HUES48 (cell line): ENCODE data around the gene TAPT1.

Experiments
- H3K27ac ChIP-seq: one replicate; pipeline ENCODE4 v1.7.0; 2013; ENCODE audit warnings: low read depth, low read length, inconsistent platforms
- H3K27me3 ChIP-seq: 2 replicates; pipeline ENCODE4 v1.6.1; 2013; ENCODE audit warnings: mild to moderate bottlenecking, low read length; ENCODE audit not compliant: control insufficient read depth, insufficient read depth
- H3K36me3 ChIP-seq: 2 replicates; pipeline ENCODE4 v1.6.1; 2013; ENCODE audit warnings: low read length; ENCODE audit not compliant: control insufficient read depth, insufficient read depth
- H3K4me1 ChIP-seq: 2 replicates; pipeline ENCODE4 v1.6.1; 2013; ENCODE audit warnings: mild to moderate bottlenecking, low read length; ENCODE audit not compliant: control insufficient read depth, insufficient read depth
- H3K4me3 ChIP-seq: 2 replicates; pipeline ENCODE4 v1.5.1; 2013; ENCODE audit warnings: mild to moderate bottlenecking, low read depth, low read length
- H3K9ac ChIP-seq: 2 replicates; pipeline ENCODE4 v1.6.1; 2013; ENCODE audit warnings: mild to moderate bottlenecking, low read depth, low read length, moderate library complexity
- H3K9me3 ChIP-seq: 2 replicates; pipeline ENCODE4 v1.6.1; 2013; ENCODE audit warnings: low read length; ENCODE audit not compliant: control insufficient read depth, insufficient read depth

Gene TAPT1

GRCh38 chr4:16245241-16245640, 19.0 kb upstream of the TAPT1 start:
- Histone ChIP-seq H3K27ac (no peak overlapping the region), H3K27me3 (no peaks in the 10 kb centered on the region), H3K4me3 (no peak overlapping the region), H3K9ac (no peak overlapping the region), H3K9me3 (no peaks in the 10 kb centered on the region), H3K4me1 (no peaks in the 10 kb centered on the region), H3K36me3 (no peaks in the 10 kb centered on the region)

GRCh38 chr4:16243285-16243684, 17.0 kb upstream of the TAPT1 start:
- no peaks in the 10 kb centered on the region for H3K9me3 ChIP-seq
- H3K9ac ChIP-seq: no peak overlapping the region
- H3K27me3 ChIP-seq: no peaks in the 10 kb centered on the region
- no peak overlapping the region for H3K27ac ChIP-seq
- no peaks in the 10 kb centered on the region for H3K36me3 ChIP-seq
- H3K4me1 ChIP-seq: no peaks in the 10 kb centered on the region
- no peak overlapping the region for H3K4me3 ChIP-seq

DNA sequence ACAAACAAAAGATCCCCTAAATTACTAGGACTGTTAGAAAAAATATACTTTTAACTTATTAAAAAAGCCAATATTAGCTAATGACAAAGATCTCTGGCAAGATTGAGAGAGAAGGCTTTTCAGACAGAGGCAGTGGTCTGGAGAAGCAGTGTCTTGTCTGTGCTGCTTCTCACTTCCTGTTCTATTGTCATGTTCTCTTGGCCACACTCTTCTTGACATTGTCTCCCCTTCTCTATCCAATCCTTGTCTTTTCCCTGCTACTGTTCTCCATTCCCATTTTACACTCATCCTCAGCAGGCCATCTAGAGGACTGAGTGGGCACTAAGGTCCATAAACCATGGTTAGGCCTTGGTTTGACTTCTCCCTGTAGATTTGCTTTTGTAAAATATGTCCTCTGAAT, 14.0 kb upstream of the TAPT1 start:
- Histone ChIP-seq H3K9me3 (no peaks in the 10 kb centered on the region), H3K4me1 (peaks cover 8% of the 10 kb centered on the region), H3K27me3 (no peaks in the 10 kb centered on the region), H3K4me3 (no peak overlapping the region), H3K36me3 (no peaks in the 10 kb centered on the region), H3K9ac (no peak overlapping the region), H3K27ac (no peak overlapping the region)

DNA sequence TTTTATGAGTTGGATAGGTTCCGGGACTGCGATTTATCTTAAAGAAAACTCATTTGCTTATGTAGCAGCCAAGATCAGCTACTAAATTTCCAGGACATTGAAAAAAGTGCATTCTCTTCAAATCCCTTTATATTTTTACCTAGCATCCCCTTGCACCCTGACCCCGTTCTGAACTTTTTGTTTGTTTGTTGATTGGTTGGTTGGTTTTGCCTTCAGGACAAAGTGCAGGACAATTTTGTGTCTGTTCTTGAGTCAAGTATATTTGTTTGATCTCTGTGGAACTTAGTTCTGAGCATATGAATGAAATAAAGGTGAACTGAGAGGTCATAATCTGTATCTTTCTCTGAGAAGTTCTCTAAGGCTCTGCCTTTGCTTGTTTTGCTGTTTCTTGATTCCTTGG, 12.8 kb upstream of the TAPT1 start:
- Histone ChIP-seq H3K4me1 (peaks cover 8% of the 10 kb centered on the region), H3K27ac (no peak overlapping the region), H3K9me3 (no peaks in the 10 kb centered on the region), H3K27me3 (no peaks in the 10 kb centered on the region), H3K9ac (no peak overlapping the region), H3K36me3 (no peaks in the 10 kb centered on the region), H3K4me3 (no peak overlapping the region)

- Histone ChIP-seq H3K36me3 (no peaks in the 10 kb centered on the region), H3K9ac (no peak overlapping the region), H3K4me1 (peaks cover 8% of the 10 kb centered on the region), H3K27me3 (no peaks in the 10 kb centered on the region), H3K27ac (no peak overlapping the region), H3K4me3 (no peak overlapping the region), H3K9me3 (no peaks in the 10 kb centered on the region)
These were observed 12.1 kb upstream of the TAPT1 start for GRCh38 chr4:16238327-16238726.

DNA sequence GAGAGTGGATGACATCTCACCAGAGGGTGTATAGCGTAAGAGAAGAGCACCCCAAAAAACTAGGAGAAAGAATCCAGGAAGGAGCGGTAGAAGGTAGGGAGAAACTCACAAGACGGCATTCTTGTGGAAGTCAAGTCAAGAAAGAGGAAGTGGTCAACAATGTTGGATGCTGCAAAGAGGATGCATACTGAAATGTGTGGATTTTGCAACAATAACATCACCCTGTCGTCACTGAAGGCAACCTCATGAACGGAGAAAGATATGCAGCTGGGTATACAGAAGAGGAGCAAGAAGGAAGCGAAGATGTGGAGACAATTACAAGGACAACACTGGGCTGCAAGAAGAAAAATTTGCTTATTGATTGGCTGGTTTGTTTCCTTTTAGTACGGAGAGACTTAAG, 11.4 kb upstream of the TAPT1 start:
- H3K9ac ChIP-seq: no peak overlapping the region
- H3K27me3 ChIP-seq: no peaks in the 10 kb centered on the region
- peaks cover 8% of the 10 kb centered on the region for H3K4me1 ChIP-seq
- no peak overlapping the region for H3K4me3 ChIP-seq
- H3K9me3 ChIP-seq: no peaks in the 10 kb centered on the region
- no peaks in the 10 kb centered on the region for H3K36me3 ChIP-seq
- H3K27ac ChIP-seq: no peak overlapping the region

- Histone ChIP-seq H3K27ac (no peak overlapping the region), H3K9ac (no peak overlapping the region), H3K4me1 (peaks cover 16% of the 10 kb centered on the region), H3K4me3 (no peak overlapping the region), H3K36me3 (no peaks in the 10 kb centered on the region), H3K27me3 (no peaks in the 10 kb centered on the region), H3K9me3 (no peaks in the 10 kb centered on the region)
These were observed 10.2 kb upstream of the TAPT1 start for GRCh38 chr4:16236402-16237023.

DNA sequence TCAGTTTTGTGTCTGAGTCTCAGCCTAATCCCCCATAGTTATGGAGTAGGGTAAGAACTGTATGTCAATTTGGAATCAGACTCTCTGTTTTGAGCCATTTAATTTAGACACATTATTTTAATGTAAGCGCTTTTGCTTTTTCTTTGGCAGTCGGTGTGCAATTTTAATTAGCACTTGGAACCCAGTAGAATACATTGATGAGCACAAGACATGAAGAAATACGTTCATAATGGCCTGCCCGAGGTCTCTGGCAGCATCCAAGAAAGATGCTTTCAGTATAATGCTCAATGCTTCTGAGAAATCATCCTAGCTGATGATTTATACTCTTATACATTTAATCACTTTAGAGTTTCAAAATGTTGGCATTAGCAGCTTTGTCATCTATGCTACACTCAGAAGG, 8.9 kb upstream of the TAPT1 start:
- no peak overlapping the region for H3K27ac ChIP-seq
- no peaks in the 10 kb centered on the region for H3K27me3 ChIP-seq
- no peaks in the 10 kb centered on the region for H3K36me3 ChIP-seq
- H3K4me1 ChIP-seq: peaks cover 21% of the 10 kb centered on the region
- no peak overlapping the region for H3K9ac ChIP-seq
- H3K9me3 ChIP-seq: no peaks in the 10 kb centered on the region
- H3K4me3 ChIP-seq: no peak overlapping the region

DNA sequence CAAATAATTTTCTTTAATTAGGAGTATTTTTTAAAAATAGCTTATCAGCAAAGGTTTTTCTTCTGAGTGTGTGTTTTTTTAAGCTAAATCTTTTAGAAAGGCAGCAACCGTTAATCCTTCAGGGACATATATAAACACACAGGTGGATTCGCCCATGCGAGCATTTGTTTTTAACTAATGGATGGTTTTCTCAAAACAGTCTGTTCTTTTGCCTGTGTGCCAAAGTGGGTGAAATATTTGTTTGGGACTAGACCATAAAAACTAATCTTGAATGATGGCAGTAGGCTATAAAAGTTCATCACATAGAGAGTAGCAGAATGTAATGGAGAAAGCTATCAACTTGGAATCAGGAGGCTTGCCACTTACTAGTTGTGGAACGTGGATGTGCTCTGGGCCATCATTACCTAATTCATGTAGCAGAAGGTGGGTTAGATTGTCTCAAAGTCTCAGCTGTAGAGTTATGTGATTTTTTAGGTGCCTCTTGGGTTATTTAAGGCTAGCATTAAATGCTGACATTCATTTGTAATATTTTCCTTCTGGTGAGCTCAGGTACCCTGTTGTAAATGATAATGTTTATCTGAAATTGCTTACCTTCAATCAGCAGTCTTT, 7.4 kb upstream of the TAPT1 start:
- Histone ChIP-seq H3K4me1 (peaks cover 26% of the 10 kb centered on the region), H3K9me3 (no peaks in the 10 kb centered on the region), H3K27me3 (no peaks in the 10 kb centered on the region), H3K4me3 (no peak overlapping the region), H3K27ac (no peak overlapping the region), H3K9ac (no peak overlapping the region), H3K36me3 (no peaks in the 10 kb centered on the region)

GRCh38 chr4:16231570-16232245, 5.4 kb upstream of the TAPT1 start:
- Histone ChIP-seq H3K9me3 (no peaks in the 10 kb centered on the region), H3K36me3 (no peaks in the 10 kb centered on the region), H3K9ac (no peak overlapping the region), H3K27ac (no peak overlapping the region), H3K4me1 (peaks cover 31% of the 10 kb centered on the region), H3K4me3 (no peak overlapping the region), H3K27me3 (no peaks in the 10 kb centered on the region)

DNA sequence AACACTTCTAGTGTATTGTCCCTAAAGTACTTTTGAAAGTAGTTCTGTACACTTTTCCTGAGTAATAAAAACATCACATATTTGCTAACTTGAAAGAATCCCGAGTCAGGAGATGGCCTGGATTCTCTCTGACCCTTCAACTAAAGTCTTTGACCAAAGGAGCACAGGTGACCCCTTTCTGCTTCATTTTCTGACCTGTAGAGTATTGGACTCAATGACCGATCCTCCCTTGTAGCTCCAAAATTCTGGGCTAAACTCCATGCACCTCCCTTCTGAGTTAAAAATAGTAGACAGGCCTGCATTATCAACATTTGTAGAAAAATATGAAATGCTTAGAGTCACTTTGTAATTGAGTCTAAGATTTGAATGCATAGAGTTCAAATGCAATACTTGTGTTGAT, 4.0 kb upstream of the TAPT1 start:
- Histone ChIP-seq H3K27ac (no peak overlapping the region), H3K27me3 (no peaks in the 10 kb centered on the region), H3K9ac (no peak overlapping the region), H3K9me3 (no peaks in the 10 kb centered on the region), H3K4me1 (peaks cover 26% of the 10 kb centered on the region), H3K36me3 (no peaks in the 10 kb centered on the region), H3K4me3 (no peak overlapping the region)
